Nephron (organoid): ENCODE results near the gene PYGL.

Experiments used
- H3K27ac Mint-ChIP-seq, 3 experiments: 2 replicates each; pipeline ENCODE4 v1.8.0; 2020; ENCODE audit warnings: mixed read lengths in 3 of 3, mild to moderate bottlenecking in 2 of 3, moderate library complexity in 1 of 3
- H3K27me3 Mint-ChIP-seq: 2 replicates; pipeline ENCODE4 v1.8.0; 2021; ENCODE audit warnings: low read depth, mild to moderate bottlenecking, moderate library complexity, mixed read lengths
- H3K36me3 Mint-ChIP-seq: 2 replicates; pipeline ENCODE4 v1.8.0; 2020; ENCODE audit warnings: low read depth, mixed read lengths
- H3K4me1 Mint-ChIP-seq: 2 replicates; pipeline ENCODE4 v1.8.0; 2020; ENCODE audit warnings: mixed read lengths
- H3K4me3 Mint-ChIP-seq, 3 experiments: 2 replicates each; pipeline ENCODE4 v1.8.0; 2020; ENCODE audit warnings: mild to moderate bottlenecking in 3 of 3, mixed read lengths in 3 of 3, moderate library complexity in 2 of 3
- H3K9me3 Mint-ChIP-seq: 2 replicates; pipeline ENCODE4 v1.8.0; 2020; ENCODE audit warnings: mixed read lengths
- TF ChIP-seq, protein P1 (sequence below), 3 experiments: fragments of 200-600 bp; sonication (generic); IDR thresholded peaks; one replicate each; pipeline ENCODE4 v1.5.0; 2021; ENCODE audit warnings: antibody characterized with exemption in 3 of 3; ENCODE audit not compliant: unreplicated experiment in 3 of 3

Gene PYGL

DNA sequence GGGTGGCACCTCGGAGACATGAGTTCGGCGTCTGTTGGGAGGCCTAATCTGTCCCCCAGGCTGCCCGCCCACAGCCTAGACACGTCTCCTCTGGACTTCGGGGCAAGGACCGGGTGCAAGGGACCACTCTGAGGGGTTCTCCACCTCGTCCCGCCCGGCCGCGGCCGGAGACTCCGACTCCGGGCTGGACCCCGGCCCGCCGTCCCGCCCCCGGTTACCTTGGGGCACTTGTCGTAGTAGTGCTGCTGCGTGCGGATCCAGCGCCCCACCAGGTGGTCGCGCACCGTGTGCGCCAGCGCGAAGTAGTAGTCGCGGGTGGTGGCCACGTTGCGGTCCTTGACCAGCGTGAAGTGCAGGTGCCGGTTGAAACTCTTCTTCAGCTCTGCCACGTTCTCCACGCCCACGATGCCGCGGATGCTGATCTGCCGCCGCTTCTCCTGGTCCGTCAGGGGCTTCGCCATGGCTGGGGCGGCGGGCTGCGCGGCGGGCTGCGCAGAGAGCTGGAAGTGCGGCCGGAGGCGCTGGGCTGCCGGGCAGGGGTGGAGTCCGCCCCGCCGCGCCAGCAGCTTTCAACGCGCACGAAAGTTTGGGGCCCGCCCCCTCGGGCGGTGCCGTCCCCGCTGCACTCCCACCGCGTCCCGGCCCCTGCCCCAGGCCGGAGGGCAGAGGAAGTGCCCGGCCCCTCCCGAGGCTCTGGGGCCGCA, at the start of gene PYGL:
Gene PYGL (minus strand): TSS at position 541 of the 704 bp plus-strand sequence. CDS start 80 bp downstream, at position 461.
- Mint-ChIP-seq H3K27me3 (peaks cover 7% of the 10 kb centered on the region), H3K4me3 (peak within 1 kb of the TSS; percentile 90 to 93 (median 93)), H3K36me3 (peaks cover 3% of the 10 kb centered on the region), H3K9me3 (peaks cover 3% of the 10 kb centered on the region), H3K27ac (peak within 1 kb of the TSS in 2 of 3 experiments; percentile 50 to 70), H3K4me1 (peaks cover 16% of the 10 kb centered on the region)
- TF ChIP-seq, protein P1, sequence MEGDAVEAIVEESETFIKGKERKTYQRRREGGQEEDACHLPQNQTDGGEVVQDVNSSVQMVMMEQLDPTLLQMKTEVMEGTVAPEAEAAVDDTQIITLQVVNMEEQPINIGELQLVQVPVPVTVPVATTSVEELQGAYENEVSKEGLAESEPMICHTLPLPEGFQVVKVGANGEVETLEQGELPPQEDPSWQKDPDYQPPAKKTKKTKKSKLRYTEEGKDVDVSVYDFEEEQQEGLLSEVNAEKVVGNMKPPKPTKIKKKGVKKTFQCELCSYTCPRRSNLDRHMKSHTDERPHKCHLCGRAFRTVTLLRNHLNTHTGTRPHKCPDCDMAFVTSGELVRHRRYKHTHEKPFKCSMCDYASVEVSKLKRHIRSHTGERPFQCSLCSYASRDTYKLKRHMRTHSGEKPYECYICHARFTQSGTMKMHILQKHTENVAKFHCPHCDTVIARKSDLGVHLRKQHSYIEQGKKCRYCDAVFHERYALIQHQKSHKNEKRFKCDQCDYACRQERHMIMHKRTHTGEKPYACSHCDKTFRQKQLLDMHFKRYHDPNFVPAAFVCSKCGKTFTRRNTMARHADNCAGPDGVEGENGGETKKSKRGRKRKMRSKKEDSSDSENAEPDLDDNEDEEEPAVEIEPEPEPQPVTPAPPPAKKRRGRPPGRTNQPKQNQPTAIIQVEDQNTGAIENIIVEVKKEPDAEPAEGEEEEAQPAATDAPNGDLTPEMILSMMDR (IDR thresholded peaks at IDR 0.05; ENCODE audit: unreplicated experiment in 3 of 3), result no peak

DNA sequence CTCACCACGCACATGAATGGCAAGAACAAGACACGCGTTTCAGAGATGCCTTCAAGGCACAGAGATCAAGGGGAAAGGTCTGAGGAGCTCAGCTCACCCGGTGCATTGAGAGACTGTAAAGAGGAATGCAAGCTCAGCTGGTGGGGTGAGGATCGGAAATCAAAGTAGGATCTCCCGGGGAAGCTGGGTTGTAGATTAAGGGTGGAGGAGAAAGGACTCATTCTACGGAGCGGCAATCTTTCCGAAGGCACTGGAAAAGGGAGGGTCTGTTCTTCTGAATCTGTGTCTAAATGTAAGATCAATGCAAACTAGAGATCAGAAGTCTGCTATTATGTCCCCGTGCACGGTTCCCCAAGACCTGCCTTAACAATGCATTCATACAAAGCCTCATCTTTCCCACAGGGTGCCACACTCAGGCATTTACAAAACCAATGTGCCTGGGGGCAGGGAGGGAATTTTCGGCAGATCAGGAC, 41.6 kb upstream of the PYGL start:
- Mint-ChIP-seq H3K4me1 (no peaks in the 10 kb centered on the region), H3K4me3 (no peak overlapping the region), H3K27me3 (peaks cover 12% of the 10 kb centered on the region), H3K36me3 (no peaks in the 10 kb centered on the region), H3K9me3 (no peaks in the 10 kb centered on the region), H3K27ac (no peak overlapping the region)
- TF ChIP-seq, protein P1 (IDR thresholded peaks at IDR 0.05; ENCODE audit: unreplicated experiment in 3 of 3), result no peak

DNA sequence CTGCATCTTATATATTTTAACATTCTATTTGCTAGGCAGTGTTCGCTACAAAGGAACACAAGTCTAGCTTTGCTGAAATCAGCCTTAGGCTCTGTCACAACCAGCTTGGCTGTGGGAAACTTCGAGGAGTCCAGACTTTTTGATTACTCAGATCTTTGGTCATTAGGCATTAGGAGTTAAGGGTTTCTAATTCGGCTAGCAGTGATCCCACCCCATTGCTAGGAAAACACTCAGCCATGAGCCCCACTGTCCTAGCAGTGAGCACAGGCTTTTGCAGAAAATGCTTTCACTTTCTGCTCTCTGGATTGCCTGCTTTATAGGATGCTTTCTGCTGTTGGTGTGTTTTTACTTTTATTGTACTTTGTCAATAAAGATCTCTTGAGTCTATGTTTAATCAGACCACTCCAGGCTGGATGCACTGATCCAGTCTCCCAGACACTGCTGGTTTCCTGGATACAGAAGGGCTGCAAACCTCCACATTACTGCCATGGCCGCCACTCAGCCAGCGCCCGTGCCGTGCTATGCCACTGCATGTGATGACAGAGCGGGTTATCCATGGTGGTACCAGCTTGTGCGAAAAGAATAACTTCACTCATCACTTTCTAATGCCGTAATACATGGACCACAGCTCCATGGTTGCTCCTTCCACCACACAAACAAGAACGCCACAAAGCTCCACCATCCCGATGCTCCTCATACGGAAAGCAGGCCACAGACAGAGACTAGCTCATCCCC, 41.0 kb upstream of the PYGL start:
- Mint-ChIP-seq H3K4me3 (no peak overlapping the region), H3K4me1 (no peaks in the 10 kb centered on the region), H3K36me3 (no peaks in the 10 kb centered on the region), H3K9me3 (no peaks in the 10 kb centered on the region), H3K27me3 (peaks cover 12% of the 10 kb centered on the region), H3K27ac (no peak overlapping the region)
- TF ChIP-seq, protein P1 (IDR thresholded peaks at IDR 0.05; ENCODE audit: unreplicated experiment in 3 of 3), result no peak

DNA sequence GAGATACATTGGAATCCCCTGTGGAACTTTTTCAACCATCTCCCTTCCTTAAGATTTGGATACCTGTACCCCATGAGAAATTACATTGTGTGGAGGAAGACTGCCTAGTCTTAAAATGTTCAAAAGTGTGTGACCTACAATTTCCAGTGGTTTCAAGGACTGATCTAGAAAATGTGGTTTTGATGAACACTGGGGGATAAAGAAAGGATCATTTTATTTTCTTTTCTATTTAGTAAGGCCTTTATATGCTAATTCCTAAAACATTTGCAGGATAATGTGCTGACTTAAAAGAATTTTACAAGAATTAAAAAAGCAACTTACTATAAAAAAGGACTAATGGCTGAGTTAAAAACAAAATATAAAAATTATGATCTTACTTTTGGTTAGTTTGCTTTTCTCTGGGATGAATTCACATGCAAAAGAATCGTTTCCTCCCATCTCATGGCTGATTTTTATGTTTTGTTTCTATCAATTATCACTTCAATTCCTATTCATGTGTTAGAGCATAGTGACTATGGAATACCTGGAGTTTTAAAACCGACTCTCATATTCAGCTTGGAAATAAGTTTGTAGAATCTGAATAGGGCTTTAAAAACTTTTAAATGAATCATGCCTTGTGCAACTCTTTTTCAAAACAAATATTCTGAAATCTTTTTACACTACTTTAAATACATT, 39.9 kb upstream of the PYGL start:
- Mint-ChIP-seq H3K27me3 (peaks cover 12% of the 10 kb centered on the region), H3K4me1 (no peaks in the 10 kb centered on the region), H3K36me3 (no peaks in the 10 kb centered on the region), H3K27ac (no peak overlapping the region), H3K9me3 (no peaks in the 10 kb centered on the region), H3K4me3 (no peak overlapping the region)
- TF ChIP-seq, protein P1 (IDR thresholded peaks at IDR 0.05; ENCODE audit: unreplicated experiment in 3 of 3), result no peak

DNA sequence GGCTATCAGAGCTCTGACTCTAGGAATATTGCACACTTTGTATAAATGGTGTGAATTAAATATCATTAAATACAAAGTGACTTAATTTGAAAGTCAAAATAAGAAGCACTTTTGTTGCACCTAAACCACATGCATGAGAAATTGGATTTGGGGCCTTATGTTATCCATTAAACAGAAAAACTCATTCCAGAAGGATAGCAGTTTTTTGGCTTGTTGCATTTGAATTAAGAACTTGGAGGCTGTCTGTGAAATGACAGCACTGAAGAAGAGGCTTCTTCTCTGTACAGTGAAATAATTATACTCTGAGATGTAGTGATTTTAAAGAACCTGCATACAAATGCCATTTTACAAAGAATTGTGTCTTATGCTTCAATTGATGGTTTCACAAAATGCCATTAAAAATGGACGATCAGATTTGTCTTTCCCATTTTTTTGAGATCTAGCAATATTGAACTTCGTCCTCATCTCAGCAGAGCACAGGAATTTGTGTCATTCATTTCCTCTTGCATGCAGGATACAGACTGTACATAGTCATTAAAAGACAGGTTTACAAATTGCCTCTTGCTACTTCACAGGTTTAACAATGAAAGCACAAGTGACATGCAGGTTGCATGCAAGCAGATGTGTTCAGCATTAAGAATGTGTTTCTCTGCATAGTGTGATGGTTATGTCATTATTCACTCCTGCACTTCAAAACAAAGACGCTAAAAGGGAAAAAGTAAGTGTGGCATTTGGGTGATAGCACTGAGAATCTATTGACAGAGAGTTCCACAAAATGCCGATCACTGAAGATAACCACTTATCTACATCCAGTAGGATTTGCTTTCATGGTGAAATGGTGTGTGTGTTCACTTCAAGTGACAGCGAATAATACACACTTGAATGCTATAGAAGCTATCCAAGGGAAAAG, 35.9 kb upstream of the PYGL start:
- Mint-ChIP-seq H3K27ac (no peak overlapping the region), H3K4me3 (no peak overlapping the region), H3K36me3 (no peaks in the 10 kb centered on the region), H3K4me1 (no peaks in the 10 kb centered on the region), H3K9me3 (no peaks in the 10 kb centered on the region), H3K27me3 (peaks cover 7% of the 10 kb centered on the region)
- TF ChIP-seq, protein P1 (IDR thresholded peaks at IDR 0.05; ENCODE audit: unreplicated experiment in 3 of 3), result no peak
